Left ventricle myocardium inferior (tissue), 1 donor: ENCODE results near the gene EIF2S1. TPM values are rescaled to one million over a fixed set of nuclear protein-coding genes. Genes with fewer than 3 reads are reported as not detected.

ENCODE experiments used
- DNase-seq: peaks from one replicate; pipeline ENCODE4 v3.0.0-alpha.2; 2020
- H3K27ac ChIP-seq: fragments of 200-600 bp; replicated peaks from 2 replicates; pipeline ENCODE4 v1.8.0; 2021
- H3K27me3 ChIP-seq: fragments of 200-600 bp; 2 replicates; pipeline ENCODE4 v1.8.0; 2021; ENCODE audit warnings: low read depth
- H3K36me3 ChIP-seq: fragments of 200-600 bp; 2 replicates; pipeline ENCODE4 v1.8.0; 2021
- H3K4me1 ChIP-seq: fragments of 200-600 bp; 2 replicates; pipeline ENCODE4 v1.8.0; 2021
- H3K4me3 ChIP-seq: fragments of 200-600 bp; 2 replicates; pipeline ENCODE4 v1.8.0; 2021; ENCODE audit warnings: mild to moderate bottlenecking, moderate library complexity
- H3K9me3 ChIP-seq: fragments of 200-600 bp; replicated peaks from 2 replicates; pipeline ENCODE4 v1.8.0; 2021
- intact Hi-C: fragments of 100-400 bp; cut with micrococcal nuclease; formaldehyde crosslinking; loops from one replicate; pipeline ENCODE4 v1.11.0; 2022
- total RNA-seq: library from RNA; stranded (reverse); fragmentation: NEBNext Ultra II Directional; extraction: Animal tissue kit (Norgen Biotek cat#: 25700); gene quantifications from one replicate; pipeline ENCODE4 v1.2.1, GENCODE V29; 2021
- TF ChIP-seq, protein P1 (sequence below): fragments of 200-600 bp; IDR thresholded peaks from 2 replicates; pipeline ENCODE4 v1.8.0; 2021; ENCODE audit warnings: antibody characterized with exemption, mild to moderate bottlenecking, borderline replicate concordance
- donor health status: DM: no; HTN: yes; CAD: no; lungs with severe emphysema.

Gene EIF2S1
- total RNA-seq, 1 donor from 2014 or later, result 92.7 TPM

DNA sequence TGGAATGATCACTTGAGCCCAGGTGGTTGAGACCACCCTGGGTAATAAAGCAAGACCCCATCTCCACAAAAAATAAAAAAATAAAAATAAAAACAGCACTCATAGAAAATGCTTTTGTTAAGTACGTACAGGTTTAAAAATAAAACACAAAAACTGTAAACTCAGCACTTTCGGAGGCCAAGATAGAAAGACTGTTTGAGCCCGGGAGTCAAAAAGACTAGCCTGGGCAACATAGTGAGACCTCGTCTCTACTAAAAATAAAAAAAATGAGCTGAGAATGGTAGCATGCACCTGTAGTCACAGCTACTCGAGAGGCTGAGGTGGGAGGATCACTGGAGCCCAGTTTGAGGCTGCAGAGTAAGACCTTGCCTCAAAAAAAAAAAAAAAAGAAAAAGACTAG is 8.1 kb upstream of the EIF2S1 start:
- TF ChIP-seq, protein P1, sequence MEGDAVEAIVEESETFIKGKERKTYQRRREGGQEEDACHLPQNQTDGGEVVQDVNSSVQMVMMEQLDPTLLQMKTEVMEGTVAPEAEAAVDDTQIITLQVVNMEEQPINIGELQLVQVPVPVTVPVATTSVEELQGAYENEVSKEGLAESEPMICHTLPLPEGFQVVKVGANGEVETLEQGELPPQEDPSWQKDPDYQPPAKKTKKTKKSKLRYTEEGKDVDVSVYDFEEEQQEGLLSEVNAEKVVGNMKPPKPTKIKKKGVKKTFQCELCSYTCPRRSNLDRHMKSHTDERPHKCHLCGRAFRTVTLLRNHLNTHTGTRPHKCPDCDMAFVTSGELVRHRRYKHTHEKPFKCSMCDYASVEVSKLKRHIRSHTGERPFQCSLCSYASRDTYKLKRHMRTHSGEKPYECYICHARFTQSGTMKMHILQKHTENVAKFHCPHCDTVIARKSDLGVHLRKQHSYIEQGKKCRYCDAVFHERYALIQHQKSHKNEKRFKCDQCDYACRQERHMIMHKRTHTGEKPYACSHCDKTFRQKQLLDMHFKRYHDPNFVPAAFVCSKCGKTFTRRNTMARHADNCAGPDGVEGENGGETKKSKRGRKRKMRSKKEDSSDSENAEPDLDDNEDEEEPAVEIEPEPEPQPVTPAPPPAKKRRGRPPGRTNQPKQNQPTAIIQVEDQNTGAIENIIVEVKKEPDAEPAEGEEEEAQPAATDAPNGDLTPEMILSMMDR, result no peak
- intact Hi-C loops, result no loop called here

DNA sequence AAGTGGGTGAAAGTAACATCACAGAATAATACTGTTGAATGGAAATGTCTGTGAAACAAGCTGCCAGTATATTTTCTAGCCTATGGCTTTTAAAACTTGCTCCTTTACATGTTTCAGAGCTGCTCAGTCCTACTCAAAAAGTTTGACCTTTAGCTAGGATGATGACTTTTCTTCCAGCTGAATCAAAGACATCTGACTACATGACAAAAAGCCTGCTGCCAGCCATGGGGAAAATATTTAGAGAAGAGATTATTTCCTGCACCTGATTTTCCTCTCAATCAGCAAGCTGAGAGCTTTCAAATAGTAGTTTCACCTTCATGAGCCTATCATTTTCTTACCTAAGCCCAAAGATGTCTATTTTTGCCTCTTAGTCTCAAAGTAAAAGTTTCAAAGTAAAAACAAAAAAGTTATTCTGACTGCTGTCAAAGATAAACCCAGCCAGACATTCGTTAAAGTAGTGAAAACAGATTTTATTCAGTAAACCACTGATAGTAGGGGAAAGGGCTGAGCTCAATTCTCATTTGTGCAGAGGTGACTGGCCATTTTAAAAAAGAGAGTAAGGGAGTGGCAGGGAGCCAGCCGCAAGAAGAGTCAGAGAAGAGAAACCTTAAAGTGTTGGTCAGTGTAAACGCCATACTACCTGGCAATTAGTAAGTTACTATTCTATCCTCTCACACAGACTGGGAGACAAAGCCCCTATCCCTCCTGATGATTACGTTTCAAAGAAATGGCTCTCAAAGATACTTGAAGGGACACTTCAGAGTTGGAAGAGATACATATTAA is 2.8 kb upstream of the EIF2S1 start:
- Histone ChIP-seq H3K27ac (peak overlapping the region; percentile 99), H3K4me1 (peaks cover 76% of the 10 kb centered on the region)
- intact Hi-C loops, result no loop called here

More for the DNA sequence above, 8.1 kb upstream of the EIF2S1 start:
- Histone ChIP-seq H3K4me1 (peaks cover 27% of the 10 kb centered on the region), H3K4me3 (no peak overlapping the region), H3K27me3 (no peaks in the 10 kb centered on the region), H3K9me3 (no peaks in the 10 kb centered on the region), H3K36me3 (peaks cover 67% of the 10 kb centered on the region), H3K27ac (no peak overlapping the region)
- DNase-seq, result no peak

DNA sequence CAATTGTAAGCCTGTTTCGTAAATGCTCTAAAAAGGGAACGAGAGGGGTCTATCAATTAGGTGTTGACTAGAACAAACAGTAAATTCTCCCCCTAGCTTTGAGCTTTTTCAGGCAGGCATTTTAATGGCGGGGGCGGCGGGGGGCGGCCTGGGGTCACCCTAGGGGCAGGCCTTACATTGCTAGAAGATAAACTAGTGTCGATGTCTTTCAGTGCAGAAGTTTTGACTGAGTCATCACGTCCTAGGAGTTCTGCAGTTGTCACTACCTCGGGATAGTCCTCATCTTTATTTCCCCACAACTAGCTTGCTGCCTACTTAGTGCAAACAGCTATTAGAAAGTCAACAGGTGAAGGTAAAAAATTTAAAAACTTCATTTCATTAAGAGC is 2.2 kb upstream of the EIF2S1 start:
- H3K4me1 ChIP-seq, result peaks cover 82% of the 10 kb centered on the region
- peak overlapping the region; percentile 99 for H3K27ac ChIP-seq
- peak overlapping the region; percentile 87 for H3K4me3 ChIP-seq
- no peak for DNase-seq
- no peaks in the 10 kb centered on the region for H3K9me3 ChIP-seq
- TF ChIP-seq, protein P1, result no peak
- H3K36me3 ChIP-seq, result peaks cover 16% of the 10 kb centered on the region
- no peaks in the 10 kb centered on the region for H3K27me3 ChIP-seq
- intact Hi-C loops, result no loop called here

More for the DNA sequence above, 2.8 kb upstream of the EIF2S1 start:
- TF ChIP-seq, protein P1, result no peak
- Histone ChIP-seq H3K27me3 (no peaks in the 10 kb centered on the region), H3K9me3 (no peaks in the 10 kb centered on the region), H3K36me3 (peaks cover 17% of the 10 kb centered on the region), H3K4me3 (peak overlapping the region; percentile 87)
- DNase-seq, result no peak

DNA sequence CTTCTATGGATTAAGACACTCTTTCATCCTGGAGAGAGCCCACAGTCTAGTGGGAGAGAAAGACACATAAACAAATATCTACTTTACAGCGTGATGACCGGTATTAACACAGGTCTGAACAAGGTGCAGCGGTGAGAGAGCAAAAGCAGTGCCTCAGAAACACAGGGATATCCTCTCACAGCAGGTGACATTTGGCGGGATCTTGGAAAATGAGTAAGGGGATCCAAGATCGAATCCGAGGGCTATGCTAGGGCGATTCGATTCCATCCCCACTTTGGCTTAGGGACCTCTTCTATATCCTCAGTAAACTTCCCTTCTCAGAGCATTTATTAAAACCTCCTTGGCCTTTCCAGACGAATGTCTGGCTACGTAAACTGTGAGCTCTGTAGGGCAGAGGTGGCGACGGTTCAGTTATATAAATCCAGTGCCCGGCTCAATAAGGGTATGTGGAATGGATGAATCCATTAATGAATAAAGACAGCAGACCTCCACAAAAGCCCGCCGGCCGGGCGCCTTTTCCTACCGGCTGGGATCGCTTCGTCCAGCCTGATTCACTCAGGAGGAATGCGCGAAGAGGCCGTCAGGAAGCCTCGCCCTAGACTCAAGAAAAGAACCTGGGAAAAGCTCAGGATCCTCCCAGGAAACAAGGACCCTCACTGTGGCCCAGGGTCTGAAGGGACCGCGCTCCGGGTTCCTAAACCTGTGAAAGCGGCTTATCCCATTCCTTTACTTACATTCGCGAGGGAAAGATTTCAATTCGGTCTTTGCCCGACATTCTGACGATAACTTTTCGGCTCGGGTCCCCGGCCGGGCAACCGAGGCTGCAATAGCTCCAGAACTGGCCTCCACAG is 979 bp upstream of the EIF2S1 start:
- Histone ChIP-seq H3K27ac (peak overlapping the region; percentile 99), H3K4me3 (peak overlapping the region; percentile 87), H3K4me1 (peaks cover 94% of the 10 kb centered on the region), H3K27me3 (no peaks in the 10 kb centered on the region), H3K9me3 (no peaks in the 10 kb centered on the region), H3K36me3 (peaks cover 9% of the 10 kb centered on the region)
- TF ChIP-seq, protein P1, result no peak
- intact Hi-C loops, result no loop called here
- DNase-seq, result peak; percentile 25

DNA sequence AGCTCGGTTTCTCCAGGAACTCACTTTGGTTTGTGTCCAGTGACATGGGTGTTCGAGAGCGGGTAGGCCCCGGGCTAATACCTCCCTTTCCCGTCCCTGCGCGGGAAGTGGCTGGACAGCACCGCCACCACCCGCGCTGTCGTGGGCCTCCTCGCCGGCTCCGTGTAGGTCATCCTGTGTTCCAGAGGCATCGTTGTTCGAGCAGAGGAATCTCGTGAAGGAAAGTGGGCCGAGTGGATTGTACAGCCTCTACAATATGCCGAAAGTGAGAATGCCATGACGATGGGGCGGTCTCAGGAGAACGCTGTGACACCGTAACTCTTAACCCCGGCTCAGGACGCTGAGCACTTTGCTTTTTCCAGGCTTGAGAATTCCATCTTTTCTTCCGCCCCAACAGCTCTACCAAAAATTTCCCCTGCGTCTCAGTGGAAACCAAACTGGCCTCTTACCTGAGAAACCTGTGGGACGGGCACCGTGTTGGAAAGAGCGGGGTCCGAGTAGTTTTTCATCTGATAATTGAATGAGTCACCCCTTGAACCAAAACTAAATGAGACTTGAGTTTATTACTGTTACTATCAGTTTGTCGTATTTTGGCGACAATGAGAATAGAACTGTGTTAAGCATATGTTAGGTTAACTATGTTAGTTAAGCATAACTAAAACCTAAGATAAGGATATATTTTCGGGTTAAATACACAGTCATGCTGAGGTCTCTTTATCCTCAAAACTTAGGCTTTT is 510 bp downstream of the EIF2S1 start:
- TF ChIP-seq, protein P1, result no peak
- peak overlapping the region; percentile 99 for H3K27ac ChIP-seq
- H3K27me3 ChIP-seq, result no peaks in the 10 kb centered on the region
- peaks cover 93% of the 10 kb centered on the region for H3K4me1 ChIP-seq
- H3K4me3 ChIP-seq, result peak overlapping the region; percentile 87
- H3K36me3 ChIP-seq, result peaks cover 18% of the 10 kb centered on the region
- intact Hi-C loops, result no loop called here
- DNase-seq, result no peak
- no peaks in the 10 kb centered on the region for H3K9me3 ChIP-seq
